HL-60 (cell line): ENCODE measurements around the gene TCEANC2.

Source experiments
- GABPA ChIP-seq: IDR thresholded peaks from 2 replicates; pipeline ENCODE4 v1.6.1; 2012; ENCODE audit warnings: low read depth
- POLR2AphosphoS5 ChIP-seq: IDR thresholded peaks from 2 replicates; pipeline ENCODE4 v1.6.1; 2012; ENCODE audit warnings: low read depth
- TF ChIP-seq, protein P1 (sequence below): IDR thresholded peaks from one replicate; pipeline ENCODE4 v1.5.1; 2011; ENCODE audit warnings: low read length, control low read depth, inconsistent platforms; ENCODE audit not compliant: insufficient read depth

DNA sequence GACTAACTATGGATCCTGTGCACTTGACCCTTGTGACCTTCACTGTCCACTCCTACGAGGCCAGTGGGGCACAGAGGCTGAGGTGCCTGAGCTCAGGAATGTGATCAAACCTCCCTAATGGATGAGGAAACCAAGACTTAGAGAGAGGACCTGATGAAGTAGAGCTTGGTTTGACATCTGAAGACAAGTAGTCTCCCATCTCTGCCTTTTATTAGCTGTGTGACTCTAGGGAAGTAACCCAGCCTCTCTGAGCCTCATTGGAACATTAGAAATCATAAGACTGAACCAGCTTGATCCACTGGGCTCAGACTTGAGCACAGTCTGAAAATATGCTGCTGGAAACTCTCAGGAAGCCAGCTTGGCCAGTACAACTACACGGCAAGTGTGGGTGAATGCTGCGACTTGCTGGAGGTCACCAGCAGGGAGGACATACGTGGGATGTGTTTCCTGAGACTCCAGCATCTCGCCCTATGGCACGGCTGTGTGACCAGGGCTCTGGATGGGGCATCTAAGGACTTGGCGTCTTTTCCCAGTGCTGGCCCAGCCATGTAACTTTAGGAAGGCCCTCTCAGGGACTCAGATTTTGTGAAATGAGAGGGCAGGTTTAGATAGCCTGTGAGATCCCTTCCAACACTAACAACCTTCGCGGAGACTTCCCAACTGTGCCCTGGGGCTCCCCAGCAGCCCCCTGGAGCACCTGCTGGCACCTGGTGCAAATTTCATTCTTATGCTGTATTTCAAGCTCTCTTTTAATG, 88.9 kb downstream of the TCEANC2 start:
- TF ChIP-seq POLR2AphosphoS5, result no peak
- no peak for TF ChIP-seq GABPA
- TF ChIP-seq, protein P1, sequence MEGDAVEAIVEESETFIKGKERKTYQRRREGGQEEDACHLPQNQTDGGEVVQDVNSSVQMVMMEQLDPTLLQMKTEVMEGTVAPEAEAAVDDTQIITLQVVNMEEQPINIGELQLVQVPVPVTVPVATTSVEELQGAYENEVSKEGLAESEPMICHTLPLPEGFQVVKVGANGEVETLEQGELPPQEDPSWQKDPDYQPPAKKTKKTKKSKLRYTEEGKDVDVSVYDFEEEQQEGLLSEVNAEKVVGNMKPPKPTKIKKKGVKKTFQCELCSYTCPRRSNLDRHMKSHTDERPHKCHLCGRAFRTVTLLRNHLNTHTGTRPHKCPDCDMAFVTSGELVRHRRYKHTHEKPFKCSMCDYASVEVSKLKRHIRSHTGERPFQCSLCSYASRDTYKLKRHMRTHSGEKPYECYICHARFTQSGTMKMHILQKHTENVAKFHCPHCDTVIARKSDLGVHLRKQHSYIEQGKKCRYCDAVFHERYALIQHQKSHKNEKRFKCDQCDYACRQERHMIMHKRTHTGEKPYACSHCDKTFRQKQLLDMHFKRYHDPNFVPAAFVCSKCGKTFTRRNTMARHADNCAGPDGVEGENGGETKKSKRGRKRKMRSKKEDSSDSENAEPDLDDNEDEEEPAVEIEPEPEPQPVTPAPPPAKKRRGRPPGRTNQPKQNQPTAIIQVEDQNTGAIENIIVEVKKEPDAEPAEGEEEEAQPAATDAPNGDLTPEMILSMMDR, result no peak
